ENCODE data around the gene ZNF324.
"Not testable (repeated sequence)": the region's sequence is repeated elsewhere in the genome, so short reads cannot be mapped to it uniquely, and the experiment has no call there.

ZNF324 gene

DNA sequence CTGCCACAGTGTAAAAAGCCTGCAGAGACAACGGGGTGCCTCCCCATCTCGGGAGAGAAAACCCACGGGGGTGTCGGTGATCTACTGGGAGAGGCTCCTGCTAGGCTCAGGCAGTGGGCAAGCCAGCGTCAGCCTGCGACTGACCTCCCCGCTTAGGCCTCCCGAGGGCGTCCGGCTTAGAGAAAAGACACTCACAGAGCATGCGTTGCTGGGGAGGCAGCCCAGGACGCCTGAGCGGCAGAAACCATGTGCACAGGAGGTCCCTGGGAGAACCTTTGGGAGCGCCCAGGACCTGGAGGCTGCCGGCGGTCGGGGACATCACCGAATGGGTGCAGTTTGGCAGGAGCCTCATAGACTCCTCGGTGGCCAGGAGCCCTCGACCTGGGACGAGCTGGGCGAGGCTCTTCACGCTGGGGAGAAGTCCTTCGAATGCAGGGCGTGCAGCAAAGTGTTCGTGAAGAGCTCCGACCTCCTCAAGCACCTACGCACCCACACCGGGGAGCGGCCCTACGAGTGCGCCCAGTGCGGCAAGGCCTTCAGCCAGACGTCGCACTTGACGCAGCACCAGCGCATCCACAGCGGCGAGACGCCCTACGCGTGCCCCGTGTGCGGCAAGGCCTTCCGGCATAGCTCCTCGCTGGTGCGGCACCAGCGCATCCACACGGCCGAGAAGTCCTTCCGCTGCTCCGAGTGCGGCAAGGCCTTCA is 4.1 kb downstream of the ZNF324 start:
- DNase-seq, result not testable (repeated sequence)

DNA sequence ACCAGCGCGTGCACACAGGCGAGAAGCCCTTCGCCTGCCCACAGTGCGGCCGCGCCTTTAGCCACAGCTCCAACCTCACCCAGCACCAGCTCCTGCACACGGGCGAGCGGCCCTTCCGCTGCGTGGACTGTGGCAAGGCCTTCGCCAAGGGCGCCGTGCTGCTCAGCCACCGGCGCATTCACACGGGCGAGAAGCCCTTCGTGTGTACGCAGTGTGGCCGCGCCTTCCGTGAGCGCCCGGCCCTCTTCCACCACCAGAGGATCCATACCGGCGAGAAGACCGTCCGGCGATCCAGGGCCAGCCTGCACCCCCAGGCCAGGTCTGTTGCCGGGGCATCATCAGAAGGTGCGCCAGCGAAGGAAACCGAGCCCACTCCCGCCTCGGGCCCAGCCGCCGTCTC is 4.9 kb downstream of the ZNF324 start:
- no peak for DNase-seq

DNA sequence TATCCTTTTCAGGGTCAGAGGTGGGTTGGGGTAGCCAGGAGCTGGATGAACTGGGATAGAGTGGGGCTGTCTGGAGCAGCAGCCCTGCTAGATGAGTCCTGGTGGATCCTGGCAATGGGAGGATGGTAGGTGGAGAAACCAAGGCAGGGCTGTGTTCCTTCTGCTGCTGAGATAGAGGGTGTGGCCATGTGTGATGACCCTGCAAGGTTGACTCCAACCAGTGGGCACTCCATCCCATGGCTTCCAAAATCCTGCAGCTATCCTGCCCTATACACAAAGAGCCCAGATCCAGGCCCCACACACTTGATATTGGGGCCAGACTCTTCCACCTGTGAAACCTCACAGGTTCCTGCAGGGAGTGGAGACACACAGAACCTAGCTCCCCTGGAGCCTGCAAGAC is 6.9 kb downstream of the ZNF324 start:
- DNase-seq, result no peak

DNA sequence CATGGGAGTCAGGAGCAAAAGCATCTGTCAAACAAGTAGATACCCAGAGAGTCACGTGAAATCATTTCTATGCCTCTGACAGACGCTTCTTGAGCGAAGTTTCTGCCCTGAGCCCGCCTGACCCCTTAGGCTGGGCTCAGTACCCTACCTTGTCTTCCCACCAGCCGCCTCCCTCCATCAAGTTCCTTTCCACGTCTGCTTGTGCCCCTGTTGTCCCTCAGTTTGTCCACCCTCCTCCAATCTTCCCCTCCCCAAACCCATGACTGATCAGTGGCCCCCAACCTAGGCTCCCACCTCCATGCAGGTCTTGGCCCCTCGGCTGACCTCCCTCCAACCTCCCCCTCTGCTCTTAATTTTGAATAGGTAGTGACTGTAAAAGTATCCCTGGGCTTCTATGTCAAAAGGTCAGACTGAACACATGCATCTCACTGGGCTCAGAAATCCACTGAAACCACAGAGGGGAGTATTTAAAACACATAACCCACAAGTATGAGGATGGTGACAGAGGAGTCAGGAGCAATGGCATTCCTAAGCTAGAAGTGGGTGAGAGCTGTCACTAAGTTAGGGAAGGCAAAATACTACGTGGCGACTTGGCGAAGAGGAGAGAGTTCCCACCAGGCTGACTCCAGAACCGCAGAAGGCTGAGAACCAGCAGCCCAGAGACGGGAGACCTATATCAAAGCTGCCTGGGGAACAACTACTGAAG is 7.6 kb downstream of the ZNF324 start:
- DNase-seq, result no peak

DNA sequence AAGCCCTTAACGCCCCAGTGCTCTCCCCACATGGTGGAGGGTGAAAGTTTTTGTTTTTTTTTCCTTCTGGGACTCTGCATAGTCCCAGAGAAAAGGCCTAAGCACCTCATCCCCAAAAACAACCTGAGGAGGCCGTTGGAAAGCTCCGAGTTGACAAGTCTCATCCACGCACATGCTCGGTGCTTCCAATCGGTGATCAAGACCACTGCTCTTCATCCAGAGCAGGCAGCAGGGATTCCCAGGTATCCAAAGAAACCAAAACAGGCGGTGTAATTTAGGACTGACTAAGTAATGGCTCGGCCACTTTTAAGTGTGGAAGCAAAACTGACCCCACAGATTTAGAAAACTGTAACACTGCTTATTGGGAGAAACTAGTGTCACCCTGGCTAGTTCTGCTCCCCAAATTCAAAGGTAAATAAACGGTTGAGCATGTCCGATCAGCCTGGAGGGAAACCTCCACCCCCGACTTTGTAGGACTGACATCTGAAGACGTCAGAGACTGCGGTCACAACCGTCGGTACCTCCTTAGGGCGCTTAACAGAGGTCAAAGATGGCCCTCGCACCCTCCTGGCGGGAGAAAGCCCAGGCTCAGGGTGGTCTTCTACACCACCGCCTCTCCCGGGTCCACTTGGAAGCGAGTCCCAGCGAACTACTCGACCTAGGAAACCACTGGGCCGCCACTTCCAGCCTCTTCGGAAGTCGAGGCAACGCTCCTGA is 8.3 kb downstream of the ZNF324 start:
- DNase-seq, result no peak

DNA sequence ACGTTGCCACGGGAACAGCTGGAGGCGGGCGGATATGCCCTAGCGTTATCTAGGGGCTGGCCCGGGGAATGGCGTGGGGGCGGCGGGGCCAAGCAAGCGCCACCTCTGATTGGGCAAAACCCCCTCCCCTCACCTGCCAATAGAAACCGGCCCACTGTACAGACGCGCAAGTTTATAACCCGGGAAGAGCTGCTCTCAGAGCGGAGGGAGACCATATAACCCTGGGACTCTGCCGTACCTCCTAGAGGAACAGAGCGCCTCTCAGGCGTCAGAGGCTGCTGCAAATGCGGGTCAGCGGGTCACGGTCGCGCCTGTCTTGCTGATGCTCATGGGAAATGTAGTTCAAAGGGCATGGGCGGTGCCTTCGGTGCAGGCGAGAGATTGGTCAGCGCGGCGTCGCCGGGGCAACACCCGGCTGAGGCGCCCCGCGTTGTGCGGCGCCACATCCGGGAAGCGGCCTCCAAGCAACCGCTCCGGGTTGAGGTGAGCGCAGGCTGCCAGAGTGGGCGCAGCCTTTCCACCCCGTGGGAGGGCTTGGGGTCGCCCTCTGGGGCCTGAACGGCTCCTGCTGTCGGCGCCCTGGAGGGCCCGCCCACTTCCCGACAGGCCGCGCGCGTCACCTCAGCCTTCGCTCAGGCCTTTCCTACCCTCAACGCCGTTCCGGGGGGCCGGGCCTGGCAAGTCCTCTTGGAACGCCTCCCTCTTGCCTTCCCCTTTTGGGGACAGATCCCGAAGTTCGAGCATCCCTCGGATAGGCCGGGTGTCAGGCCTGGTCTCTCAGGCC is 9.0 kb downstream of the ZNF324 start, which contains the start of gene ZNF446:
TSS of gene ZNF446 (plus strand) at position 639 of the 784 bp plus-strand sequence. CDS start 867 bp downstream, outside the sequence.
- DNase-seq, result peak; percentile 70 to 98 (median 95)

DNA sequence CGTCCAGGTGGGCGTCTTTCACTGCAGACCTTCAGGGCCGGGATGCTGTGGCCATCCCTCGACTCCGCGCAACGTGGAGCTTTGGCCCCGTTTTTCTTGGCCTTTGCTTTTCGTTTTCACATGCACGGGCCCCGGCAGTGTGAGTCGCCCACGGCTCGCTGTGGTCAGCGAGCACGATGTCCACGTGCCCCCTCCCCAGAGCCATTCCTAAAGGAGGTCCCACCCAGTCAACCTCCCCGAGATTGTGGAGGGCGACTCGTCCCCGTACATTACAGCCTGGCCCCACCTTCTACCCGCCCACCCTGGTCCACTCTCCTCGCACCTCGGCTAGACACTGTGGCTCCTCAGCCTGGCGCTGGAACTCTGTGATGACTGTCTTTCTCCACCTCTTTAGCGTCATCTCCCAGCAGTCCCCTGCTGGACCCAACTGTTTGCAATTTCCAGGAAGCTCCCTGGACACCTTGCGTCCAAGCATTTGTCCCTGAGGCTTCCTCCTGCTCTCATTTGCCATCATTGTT is 9.7 kb downstream of the ZNF324 start:
- peak in 8 of 56 donors; percentile 31 to 58 (median 38) for DNase-seq

DNA sequence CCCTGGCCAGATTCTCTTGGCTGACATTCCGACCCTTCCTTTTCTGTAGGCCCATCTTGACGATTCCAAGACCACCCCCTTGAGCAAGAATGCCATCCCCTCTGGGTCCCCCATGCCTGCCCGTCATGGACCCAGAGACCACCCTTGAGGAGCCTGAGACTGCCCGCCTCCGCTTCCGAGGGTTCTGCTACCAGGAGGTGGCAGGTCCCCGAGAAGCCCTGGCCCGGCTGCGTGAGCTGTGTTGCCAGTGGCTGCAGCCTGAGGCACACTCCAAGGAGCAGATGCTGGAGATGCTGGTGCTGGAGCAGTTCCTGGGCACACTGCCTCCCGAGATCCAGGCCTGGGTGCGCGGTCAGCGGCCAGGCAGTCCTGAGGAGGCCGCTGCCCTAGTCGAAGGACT is 10.2 kb downstream of the ZNF324 start:
- DNase-seq, result no peak

DNA sequence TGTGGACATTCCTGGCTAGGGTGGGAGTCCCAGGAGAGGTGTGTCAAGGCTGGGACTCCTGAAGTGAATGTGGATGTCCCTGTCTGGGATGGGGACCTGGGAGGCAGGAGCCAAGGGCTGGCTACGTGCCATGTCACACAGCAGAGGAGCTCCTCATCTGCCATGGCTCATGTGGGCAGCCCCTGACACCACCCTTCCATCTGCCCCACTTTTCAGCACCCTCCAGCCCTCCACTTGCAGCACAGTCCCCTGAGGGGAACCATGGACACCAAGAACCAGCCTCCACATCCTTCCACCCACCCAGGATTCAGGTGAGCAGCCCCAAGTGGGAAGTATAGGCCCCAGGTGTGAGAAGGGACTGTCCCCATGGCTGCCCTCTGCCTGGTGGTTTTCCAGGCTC is 11.0 kb downstream of the ZNF324 start:
- no peak for DNase-seq

DNA sequence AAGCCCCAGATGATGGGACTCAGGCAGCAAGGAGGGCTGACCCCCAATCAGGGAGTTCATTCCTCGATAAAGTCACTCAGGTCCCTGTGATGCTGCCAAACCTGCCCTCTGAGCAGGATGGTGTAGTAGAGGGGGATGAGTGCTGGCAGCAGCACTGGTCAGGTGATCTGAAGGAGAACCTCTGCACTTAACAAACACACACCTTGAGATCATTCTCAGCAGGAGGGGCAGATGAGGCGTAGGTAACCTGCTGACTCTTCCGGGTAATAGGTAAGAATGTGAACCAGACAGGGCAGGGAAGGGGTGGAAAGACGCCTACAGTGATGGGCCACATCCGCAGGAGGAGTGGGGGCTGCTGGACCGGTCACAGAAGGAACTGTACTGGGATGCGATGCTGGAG is 12.4 kb downstream of the ZNF324 start:
- DNase-seq, result no peak

DNA sequence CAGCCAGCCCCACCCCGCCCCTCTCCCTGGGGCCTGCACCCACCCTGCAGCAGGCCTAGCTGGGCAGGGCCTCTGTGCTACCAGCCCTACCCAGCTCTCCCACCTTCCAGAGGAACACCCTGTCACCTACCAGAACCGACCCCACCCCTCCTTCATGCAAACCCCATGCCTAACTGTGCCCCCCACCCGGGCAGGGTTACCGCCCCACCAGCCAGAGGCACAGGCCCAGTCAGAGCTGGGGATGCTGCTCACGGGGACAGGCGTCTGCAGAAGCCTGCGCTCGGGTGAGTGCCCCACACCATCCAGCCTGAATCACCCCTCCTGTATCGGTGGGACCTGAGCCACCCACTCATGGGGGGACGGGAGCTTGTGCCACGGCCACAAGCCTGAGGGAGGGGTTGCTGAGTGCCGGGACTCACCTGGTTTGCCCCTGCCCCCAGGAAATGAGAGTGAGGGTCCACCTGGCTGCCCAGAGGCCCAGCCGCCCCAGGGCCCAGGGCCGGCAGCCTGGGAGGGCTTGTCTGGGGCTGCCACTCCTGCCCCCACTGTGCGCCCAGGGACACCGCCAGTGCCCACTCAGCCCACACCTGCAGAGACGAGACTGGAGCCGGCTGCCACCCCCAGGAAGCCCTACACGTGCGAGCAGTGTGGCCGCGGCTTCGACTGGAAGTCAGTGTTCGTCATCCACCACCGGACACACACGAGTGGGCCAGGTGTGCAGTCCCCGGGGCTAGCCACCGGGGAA is 13.0 kb downstream of the ZNF324 start:
- no peak for DNase-seq

DNA sequence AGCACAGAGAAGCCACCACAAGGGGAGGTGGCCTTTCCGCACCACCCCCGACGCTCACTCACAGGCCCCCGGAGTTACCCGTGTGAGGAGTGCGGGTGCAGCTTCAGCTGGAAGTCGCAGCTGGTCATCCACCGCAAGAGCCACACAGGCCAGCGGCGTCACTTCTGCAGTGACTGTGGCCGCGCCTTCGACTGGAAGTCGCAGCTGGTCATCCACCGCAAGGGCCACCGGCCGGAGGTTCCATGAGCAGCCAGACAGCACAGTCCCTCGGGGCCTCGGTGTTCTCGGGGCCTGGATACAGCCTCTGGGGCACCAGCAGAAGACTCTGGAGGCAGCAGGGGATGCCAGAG is 13.6 kb downstream of the ZNF324 start:
- DNase-seq, result no peak

DNA sequence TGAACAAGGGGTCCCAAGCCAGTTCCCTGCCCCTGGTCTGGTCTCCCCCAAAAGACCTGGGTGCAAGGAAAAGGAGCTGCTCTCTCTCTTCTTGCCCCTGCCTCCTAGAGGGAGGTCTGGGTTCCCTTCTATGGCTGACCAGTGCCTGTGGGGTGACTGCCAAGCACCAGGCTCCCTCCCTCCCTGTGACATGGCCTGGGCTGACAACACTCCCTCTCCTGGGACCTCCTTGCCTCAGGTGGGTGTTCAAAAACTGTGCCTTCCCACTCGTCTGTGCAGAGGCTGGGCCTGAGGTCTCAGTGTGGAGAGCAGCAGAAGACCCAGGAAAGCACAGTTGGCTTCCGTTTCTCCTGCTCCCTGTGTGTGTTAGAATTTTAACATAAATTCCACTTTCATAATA is 14.0 kb downstream of the ZNF324 start:
- no peak for DNase-seq

DNA sequence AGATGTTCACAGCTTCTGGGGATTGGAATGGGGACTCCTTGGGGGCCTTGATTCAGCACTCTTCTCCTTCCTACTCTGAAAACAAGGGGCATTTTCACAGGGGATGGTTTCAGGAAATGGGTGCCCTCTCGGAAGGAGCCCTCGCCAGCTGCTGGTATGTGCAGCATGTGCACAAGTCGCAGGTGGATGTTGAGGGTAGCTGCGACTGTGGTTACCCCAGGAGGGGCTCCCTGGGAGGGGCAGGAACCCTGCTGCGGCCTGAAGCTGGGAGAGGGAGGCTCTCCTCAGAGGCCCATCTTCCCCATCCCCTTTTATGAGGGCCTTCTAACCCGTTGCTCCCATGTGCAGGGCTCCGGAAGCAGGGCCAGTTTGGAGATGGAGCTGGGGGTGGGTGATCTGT is 15.5 kb downstream of the ZNF324 start:
- DNase-seq, result no peak

DNA sequence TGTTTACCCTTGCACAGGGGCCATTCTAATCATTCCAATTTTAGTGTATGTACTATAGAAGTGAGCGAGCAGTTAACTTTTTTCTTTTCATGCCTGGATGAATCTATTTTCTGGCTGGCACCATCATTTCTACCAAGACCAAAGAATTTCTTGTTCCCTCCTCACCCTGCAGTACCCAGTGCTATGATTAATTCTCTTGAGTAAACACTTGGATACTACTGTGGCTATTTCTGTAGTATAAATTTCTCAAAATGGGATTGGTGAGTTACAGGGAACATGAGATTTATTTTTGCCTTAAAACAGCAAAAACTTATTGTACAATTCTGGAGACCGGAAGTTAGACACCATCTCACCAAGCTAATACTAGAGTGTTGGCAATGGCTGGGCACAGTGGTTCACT is 16.9 kb downstream of the ZNF324 start:
- no peak for DNase-seq

DNA sequence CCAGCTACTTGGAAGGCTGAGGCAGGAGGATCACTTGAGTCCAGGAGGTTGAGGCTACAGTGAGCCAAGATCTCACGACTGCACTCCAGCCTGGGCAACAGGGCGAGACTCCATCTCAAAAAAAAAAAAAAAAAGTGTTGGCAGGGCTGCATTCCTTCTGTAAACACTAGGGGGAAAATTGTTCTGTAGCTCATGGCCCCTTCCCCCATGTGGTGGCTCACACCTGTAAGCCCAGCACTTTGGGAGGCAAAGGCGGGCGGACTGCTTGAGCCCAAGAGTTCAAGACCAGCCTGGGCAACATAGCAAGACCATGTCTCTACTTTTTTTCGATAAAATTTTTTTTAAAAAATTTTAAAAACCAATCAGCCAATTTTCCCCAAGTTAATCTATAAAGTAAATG is 17.5 kb downstream of the ZNF324 start:
- DNase-seq, result not testable (repeated sequence)

DNA sequence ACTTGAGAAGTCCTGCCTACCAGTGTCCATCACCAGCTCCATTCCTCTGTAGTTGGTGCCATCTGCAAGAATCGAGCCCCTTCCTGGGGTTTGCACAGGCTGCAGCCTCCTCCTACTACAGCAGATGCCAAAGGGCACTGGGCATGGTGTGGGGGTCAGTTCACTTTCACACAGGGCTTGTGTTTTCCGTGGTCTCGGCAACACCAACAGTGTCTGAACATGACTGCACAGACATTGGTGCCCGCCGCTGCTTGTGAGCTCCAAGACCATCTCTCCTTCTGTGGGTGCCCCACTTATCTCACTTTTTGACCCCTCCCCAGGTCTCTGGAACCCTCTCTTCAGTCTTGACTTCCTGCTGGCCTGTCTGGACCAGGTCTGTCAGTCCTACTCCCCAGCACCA is 24.5 kb downstream of the ZNF324 start:
- DNase-seq, result no peak

DNA sequence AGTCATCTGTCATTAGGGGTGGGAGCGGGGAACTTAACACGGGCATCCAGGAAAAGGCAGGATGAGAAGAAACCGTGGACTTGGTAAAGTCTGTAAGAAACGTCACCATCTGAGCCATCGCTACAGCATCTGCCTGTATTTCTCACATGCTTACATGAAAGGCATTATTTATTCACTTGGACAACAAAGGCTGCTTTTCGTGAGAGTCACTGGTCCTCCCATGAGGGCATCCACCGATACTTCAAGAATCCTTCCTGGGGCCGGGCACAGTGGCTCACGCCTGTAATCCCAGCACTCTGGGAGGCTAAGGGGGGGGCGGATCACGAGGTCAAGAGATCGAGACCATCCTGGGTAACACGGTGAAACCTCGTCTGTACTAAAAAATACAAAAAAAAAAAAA is 25.4 kb downstream of the ZNF324 start:
- peak in 9 of 56 donors; percentile 16 to 70 (median 30) for DNase-seq

DNA sequence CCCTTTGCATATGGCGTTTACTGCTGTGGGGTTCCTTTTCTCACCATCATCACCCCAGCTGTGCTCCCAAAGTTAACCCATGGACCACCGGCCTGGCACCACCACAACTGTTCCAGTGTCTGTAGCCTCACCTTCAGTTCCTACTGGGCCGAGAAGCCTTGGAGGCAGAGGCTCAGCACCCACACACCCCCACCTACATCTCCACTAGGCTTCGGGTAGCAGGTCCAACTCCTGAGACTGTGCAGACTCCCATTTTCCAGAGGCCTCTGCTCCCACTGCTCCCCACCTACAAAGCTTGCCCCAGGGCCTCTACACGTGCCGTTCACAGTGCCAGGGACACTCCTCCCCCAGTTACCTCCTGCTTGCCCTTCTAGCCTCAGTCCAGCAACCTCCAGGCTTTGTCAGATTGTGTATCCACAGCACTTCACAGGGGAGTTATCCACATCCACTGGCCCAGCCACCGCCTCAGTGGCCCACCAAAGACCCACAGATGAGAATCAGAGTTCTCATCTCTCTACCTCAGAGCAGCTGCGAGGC is 30.8 kb downstream of the ZNF324 start:
- no peak for DNase-seq

DNA sequence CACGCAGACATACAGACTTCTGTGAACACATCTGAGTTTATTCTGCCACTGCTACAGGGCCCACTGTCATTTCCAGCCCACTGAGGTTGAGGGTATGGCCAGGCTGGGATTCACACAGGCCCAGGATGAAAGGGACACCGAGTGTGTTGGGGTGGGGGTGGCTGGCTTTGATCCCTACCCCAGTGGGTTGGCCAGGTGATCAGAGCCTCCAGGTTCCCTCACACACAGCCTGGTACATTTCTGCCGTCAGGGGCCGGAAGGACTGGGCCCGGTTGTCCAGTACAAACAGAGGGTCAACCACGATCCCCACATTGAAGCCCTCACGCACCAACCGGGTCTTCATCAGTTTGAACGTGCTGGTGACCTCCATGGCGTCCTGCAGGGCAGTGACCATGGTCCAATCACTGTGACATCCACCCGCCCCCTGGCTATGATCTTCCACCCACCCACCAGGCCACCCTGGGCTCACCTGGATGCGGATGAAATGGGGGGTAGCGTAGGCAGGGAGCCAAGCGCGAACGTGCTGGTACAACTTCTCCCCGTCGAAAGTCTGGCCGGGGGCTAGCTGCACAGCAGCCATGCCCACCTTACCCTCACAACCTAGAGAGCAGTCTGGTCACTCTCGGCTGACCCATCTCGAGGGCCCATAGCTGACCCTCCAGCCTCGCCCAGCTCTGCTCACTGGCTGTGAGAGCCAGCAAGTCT is 31.6 kb downstream of the ZNF324 start:
- peak in 4 of 56 donors; percentile 21 to 43 (median 32) for DNase-seq
